GM12873 (cell line): ENCODE data around the gene PLA2R1.

Experiments used
- TF ChIP-seq, protein P1 (sequence below): IDR thresholded peaks from 2 replicates; pipeline ENCODE4 v1.5.1; 2012; ENCODE audit warnings: low read depth, mild to moderate bottlenecking, moderate library complexity, low read length, control low read depth; ENCODE audit not compliant: insufficient read depth; ENCODE audit errors: missing control alignments

Gene PLA2R1

DNA sequence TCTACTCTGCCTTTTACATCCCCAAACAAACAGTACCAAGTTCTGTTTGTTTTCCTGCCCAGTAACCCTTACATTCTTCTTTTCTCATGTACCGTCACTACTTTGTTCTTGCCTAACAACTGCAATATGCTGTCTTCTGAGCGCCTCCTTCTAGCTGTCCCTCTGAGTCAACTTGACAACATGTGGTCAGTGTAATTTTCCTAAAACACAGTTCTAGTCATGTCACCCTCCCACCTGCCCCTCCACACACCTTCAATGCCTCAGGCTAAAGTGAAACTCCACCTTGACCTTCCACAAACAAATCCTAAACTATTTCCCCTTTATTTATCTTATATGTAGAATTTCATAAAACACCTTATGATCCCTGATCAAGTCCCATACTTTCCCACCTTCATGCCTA is 139.9 kb downstream of the PLA2R1 start:
- TF ChIP-seq, protein P1, sequence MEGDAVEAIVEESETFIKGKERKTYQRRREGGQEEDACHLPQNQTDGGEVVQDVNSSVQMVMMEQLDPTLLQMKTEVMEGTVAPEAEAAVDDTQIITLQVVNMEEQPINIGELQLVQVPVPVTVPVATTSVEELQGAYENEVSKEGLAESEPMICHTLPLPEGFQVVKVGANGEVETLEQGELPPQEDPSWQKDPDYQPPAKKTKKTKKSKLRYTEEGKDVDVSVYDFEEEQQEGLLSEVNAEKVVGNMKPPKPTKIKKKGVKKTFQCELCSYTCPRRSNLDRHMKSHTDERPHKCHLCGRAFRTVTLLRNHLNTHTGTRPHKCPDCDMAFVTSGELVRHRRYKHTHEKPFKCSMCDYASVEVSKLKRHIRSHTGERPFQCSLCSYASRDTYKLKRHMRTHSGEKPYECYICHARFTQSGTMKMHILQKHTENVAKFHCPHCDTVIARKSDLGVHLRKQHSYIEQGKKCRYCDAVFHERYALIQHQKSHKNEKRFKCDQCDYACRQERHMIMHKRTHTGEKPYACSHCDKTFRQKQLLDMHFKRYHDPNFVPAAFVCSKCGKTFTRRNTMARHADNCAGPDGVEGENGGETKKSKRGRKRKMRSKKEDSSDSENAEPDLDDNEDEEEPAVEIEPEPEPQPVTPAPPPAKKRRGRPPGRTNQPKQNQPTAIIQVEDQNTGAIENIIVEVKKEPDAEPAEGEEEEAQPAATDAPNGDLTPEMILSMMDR: no peak

DNA sequence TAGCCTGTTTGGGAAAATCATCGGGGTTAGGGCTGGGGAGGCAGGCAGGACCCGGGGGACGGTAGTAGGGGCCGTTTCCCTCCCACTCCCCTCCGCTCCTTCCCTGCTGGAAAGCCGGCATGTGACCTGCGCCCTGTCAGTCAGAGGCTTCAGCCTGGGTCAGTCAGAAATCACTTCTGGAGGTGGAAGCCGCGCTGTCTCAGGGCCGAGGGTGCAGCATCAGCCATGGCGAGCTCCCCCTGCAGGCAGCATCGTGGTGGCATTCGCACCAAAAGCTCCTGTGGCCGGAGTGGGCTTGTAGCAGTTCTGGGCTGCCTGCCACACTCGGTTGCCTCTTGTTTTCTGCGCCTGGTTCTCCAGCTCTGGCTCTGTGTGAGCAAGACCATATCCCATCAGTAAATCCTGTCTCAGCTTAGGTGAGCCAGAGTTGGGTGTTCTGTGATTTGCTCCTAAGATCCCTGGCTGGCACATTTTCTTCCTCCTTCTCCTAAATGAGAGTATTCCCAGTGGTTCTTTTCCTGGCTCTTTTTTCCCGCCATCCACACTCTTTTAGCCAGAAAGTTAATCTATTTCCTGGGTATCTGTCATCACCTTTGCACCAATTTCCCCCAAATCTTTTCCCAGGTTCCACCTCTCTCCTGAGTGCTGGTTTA is 140.5 kb downstream of the PLA2R1 start:
- TF ChIP-seq, protein P1: peak; percentile 99

DNA sequence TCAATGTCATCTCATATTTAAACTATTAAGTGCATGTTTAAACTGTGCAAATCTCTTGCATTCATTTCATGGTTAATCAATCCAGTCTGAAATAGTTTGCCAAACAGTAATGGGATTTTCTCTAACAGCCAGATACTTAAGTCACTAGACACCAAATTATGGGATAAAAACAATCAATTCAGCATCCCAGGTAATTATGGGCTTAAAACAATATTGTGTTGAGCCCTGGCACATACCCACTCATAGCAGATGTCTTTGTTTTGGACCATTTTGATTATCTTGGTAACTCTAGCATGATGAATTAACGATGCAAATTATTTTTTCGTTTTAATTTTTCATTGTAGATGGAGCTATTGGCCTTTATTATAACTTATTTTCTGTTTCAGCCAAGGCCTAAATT is 145.9 kb downstream of the PLA2R1 start:
- TF ChIP-seq, protein P1: no peak

DNA sequence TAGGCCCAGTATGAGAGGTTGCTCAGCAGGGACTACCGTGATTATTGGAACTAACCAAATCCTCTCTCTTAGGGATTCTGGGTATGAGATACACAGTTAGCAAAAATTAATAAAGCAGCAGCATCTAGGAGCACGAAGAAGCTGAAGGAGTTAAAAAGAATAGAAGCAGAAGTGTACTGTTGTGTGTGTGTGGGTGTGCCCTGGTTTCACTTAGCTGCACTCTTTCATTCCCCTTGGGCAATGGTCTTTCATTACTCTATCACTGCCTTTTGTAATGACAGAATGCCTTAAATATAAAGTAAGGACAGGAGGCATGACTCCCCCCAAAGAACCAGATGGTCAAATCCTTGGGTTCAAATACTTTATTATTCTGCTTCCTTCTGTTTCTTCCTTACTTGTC is 148.5 kb downstream of the PLA2R1 start:
- TF ChIP-seq, protein P1: no peak

DNA sequence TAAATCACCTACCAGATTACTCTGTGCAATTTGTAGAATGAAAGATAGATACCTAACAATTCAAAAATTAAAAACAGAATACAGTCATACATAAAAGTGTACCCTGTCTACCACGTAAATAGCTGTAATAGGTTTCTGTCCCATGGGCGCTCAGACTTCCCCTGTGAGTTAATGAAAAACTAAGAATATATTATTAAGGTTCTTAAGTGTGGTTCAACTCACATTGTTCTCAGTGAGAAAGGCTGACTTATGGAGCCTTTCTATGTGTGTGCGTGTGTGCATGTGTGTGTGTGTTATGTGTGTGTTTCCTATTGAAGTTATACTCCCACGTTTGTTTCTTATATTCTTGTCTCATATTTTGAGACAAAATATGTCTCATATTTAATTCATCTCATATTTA is 149.8 kb downstream of the PLA2R1 start:
- TF ChIP-seq, protein P1: no peak

DNA sequence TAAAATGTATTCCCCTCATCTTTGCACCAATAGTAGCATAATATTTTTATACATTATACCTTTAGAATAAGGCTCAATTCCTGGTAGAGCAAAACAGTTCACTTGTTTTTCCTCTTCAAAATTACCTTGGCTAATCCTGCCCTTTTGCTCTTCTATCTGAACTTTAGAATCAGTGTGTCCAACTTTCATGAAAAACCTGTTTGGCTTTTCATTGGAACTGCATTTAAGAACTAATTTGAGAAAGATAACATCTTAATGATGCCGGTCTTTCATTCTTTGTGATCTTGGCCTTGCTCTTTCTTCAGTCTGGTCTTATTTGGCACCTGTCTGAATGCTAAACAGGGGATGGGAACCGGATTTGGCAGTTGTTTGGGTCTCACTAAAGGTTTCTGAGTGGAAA is 151.5 kb downstream of the PLA2R1 start:
- TF ChIP-seq, protein P1: no peak

DNA sequence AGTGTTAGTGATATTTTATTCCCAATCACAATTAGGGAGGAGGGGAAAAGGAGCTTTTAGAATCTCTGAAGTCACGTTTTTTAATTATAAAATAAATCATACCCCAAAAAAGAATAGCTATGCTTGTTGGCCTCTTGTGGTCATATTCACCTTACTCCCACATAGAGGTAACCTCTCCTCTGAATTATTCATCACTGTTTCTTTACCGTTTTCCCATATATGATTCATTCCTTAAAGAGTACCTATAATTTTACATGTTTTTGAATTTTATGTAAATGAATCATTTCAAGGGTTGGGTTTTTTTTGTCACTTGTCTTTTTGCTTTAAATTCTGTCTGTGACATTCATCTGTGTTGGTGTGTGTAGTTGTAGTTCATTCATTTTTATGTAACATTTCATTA is 153.8 kb downstream of the PLA2R1 start:
- TF ChIP-seq, protein P1: no peak
